ENCODE results near the gene MYO5B. TPM values are rescaled to one million over a fixed set of nuclear protein-coding genes. Genes with fewer than 3 reads are reported as not detected.
A peak's percentile ranks its signal among the peaks of the same experiment; 100 is the strongest.
"Not testable (repeated sequence)": the region's sequence is repeated elsewhere in the genome, so short reads cannot be mapped to it uniquely, and the experiment has no call there.

The MYO5B gene
- total and polyA plus RNA-seq, 9 of the 15 experiments (the other 6 are each of a cell fraction or from before 2014, with no cell fraction given), result 0.07 to 0.42 (median 0.28) TPM

DNA sequence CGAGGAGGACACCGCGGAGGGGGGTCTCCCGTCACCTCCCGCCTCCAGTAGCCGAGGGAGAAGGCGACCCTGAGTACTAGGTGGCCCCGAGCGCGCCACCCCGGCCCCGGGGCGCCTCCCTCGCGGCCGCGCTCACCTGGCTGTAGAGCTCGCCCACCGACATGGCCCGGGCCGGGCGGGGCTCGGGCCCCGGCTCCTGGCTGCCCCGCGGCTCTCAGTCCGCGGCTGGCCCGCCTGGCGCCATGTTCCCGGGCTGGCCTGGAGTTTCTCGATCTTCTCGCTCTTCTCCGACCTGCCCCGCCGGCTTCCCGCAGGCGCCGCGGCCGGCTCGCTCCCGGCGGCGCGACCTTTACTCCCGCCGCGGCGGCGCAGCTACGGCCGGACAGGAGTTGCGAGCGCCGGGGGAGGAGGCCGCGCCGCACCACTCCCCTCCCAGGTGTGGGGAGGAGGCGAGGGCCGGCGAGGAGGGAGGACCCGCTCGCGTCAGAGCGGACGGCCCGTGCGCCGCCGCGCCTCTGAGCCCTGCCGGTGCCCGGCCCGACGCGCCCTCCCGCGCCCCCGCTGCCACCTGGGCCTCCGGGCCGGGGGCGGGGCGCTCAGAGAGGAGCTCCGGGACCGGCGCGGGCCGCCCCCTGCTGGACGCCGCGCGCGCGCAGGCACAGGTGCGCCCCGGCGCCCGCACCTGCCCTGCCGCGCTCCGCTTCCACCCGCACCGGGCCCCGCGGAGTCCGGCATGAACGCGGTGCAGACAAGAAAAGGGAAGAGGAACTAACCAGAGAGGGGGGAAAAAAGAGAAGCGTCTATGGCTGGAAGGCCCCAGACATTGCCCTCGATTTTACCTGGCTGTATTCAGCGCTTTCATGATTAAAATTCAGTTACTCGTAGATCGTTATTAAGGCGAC lies at the start of gene MYO5B (continued):
- TF ChIP-seq, protein P1, sequence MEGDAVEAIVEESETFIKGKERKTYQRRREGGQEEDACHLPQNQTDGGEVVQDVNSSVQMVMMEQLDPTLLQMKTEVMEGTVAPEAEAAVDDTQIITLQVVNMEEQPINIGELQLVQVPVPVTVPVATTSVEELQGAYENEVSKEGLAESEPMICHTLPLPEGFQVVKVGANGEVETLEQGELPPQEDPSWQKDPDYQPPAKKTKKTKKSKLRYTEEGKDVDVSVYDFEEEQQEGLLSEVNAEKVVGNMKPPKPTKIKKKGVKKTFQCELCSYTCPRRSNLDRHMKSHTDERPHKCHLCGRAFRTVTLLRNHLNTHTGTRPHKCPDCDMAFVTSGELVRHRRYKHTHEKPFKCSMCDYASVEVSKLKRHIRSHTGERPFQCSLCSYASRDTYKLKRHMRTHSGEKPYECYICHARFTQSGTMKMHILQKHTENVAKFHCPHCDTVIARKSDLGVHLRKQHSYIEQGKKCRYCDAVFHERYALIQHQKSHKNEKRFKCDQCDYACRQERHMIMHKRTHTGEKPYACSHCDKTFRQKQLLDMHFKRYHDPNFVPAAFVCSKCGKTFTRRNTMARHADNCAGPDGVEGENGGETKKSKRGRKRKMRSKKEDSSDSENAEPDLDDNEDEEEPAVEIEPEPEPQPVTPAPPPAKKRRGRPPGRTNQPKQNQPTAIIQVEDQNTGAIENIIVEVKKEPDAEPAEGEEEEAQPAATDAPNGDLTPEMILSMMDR (IDR thresholded peaks at IDR 0.05 in 2 of 3, conservative IDR thresholded peaks at IDR 0.05 in 1 of 3; ENCODE audit: insufficient read depth in 2 of 3, low read depth in 1 of 3, low read length in 3 of 3), result peak in 2 of 3 experiments; percentile 33 to 51; a peak in 3 of 6 replicates
- no peak for TF ChIP-seq ZNF165 (CRISPR knock-in tag; IDR thresholded peaks at IDR 0.05; ENCODE audit: borderline replicate concordance)
- TF ChIP-seq CXXC5 (CRISPR knock-in tag; IDR thresholded peaks at IDR 0.05), result peak; percentile 50; the same call in 1 of the 2 replicates
- TF ChIP-seq HNRNPK (IDR thresholded peaks at IDR 0.05; ENCODE audit: low read depth, low read length, poor library complexity, severe bottlenecking), result no peak
- TF ChIP-seq CSDE1 (IDR thresholded peaks at IDR 0.05), result no peak
- TF ChIP-seq FOXK2 (conservative IDR thresholded peaks at IDR 0.05 in 1 of 2, IDR thresholded peaks at IDR 0.05 in 1 of 2; ENCODE audit: low read depth in 2 of 2), result no peak
- peak; percentile 56; the same call in 1 of the 2 replicates for TF ChIP-seq RB1 (IDR thresholded peaks at IDR 0.05; ENCODE audit: low read depth)
- TF ChIP-seq SIN3B (IDR thresholded peaks at IDR 0.05; ENCODE audit: low read depth), result 0 out of 2 replicates have a peak, but pooled peaks have one; percentile 19
- 0 out of 2 replicates have a peak, but pooled peaks have one; percentile 46 for TF ChIP-seq CTBP1 (IDR thresholded peaks at IDR 0.05; ENCODE audit: borderline replicate concordance)
- TF ChIP-seq RAD21 (CRISPR knock-in tag; conservative IDR thresholded peaks at IDR 0.05 in 1 of 2, IDR thresholded peaks at IDR 0.05 in 1 of 2), result peak; percentile 5 to 51; a peak in 2 of 4 replicates

GRCh38 chr18:50241768-50242167 lies 46.8 kb upstream of the MYO5B start:
- WGBS (ENCODE audit: insufficient coverage, low coverage, missing lambda C conversion rate), result 60% methylated on average over 7 of the region's 8 CpGs
- H3K4me1 ChIP-seq (replicated peaks in 1 of 2; ENCODE audit: control insufficient read depth in 2 of 2, insufficient read depth in 2 of 2, low read length in 2 of 2); POLR2A ChIA-PET; H3K4me2 ChIP-seq (ENCODE audit: insufficient read depth, low read length); H3K4me3 ChIP-seq; H3K9me1 ChIP-seq (ENCODE audit: control insufficient read depth, insufficient read depth, low read length); H3K79me2 ChIP-seq (ENCODE audit: control insufficient read depth, insufficient read depth, low read length); BruUV-seq (replicated peaks); H4K20me1 ChIP-seq (replicated peaks; ENCODE audit: control insufficient read depth, insufficient read depth, low read length); DNase-seq (ENCODE audit: extremely low read depth in 1 of 4, low spot score in 3 of 4); H3K27ac ChIP-seq (ENCODE audit: extremely low read depth, low read depth, low read length); H2AFZ ChIP-seq (ENCODE audit: low read depth, low read length); H3K36me3 ChIP-seq (ENCODE audit: control insufficient read depth, insufficient read depth, low read length); FAIRE-seq; intact Hi-C loops (cut with micrococcal nuclease); H3K9ac ChIP-seq (ENCODE audit: insufficient read depth in 1 of 2, low read depth in 2 of 2, low read length in 2 of 2); H3K27me3 ChIP-seq (ENCODE audit: control insufficient read depth in 2 of 2, insufficient read depth in 2 of 2, low read length in 2 of 2); ATAC-seq; in situ Hi-C loops (cut with MboI); H3K9me3 ChIP-seq (replicated peaks; ENCODE audit: control insufficient read depth, insufficient read depth, low read depth, low read length); CTCF ChIA-PET (ENCODE audit: low intra/inter-chr PET ratio): not testable (repeated sequence)
